GM21447 (cell line): ENCODE data around the gene SUGP1.

ENCODE experiments used
- ATAC-seq: cut with Tn5 transposase; IDR thresholded peaks from one replicate; pipeline ENCODE4 v1.9.1; 2021; ENCODE audit not compliant: unreplicated experiment

The SUGP1 gene

DNA sequence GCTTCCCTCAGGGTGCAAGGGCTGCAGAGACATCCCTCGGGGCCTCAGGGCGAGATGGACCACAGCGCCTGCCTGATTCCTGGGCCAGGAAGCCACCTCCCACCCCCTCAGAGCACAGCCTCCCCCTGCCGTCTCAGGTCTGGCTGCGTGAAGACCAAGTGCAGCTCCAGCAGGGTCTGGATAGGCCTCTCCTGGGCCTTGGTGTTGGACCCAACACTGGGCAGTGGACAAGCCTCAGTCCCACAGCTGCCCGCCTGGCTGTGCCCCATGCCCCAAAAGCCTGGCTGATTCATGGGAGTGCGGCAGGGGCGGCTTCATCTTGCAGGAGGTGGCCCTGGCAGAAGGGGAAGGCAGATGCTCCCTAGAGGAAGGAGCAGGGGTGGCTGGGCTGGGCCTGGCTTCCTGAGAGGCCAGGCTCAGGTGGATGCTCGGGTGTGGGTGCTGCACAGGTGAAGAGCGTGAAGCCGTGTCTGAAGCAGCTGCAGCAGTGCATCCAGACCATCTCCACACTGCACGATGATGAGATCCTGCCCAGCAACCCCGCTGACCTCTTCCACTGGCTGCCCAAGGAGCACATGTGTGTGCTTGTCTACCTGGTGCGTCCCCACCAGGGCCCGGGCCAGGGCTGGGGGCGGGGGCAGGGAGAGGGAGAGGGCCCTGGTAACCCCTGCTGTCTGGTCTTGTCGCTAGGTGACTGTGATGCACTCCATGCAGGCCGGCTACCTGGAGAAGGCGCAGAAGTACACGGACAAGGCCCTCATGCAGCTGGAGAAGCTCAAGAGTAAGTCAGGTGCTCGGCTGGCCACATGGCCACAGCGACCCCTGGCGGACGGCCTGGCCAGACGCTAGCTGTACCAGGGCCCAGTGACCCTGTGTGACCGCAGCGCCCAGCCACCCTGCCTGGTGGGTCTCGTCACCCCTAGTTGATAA, 22.0 kb upstream of the SUGP1 start:
- no peak for ATAC-seq

DNA sequence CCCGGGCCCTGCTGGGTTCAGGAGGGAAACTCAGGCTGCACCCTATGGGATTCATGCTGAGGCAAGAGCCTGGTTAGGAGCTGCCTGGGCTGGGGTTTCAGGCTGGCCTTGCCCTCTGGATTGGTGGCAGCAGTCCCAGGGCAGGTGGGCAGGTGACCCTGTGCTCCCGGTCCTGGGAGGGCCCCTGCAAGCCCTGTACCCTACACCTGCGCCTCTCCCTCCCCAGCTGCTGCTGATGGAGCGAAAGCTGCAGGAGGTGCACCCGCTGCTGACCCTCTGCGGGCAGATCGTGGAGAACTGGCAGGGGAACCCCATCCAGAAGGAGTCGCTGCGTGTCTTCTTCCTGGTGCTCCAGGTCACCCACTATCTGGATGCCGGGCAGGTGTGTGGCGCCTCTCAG, 20.7 kb upstream of the SUGP1 start:
- no peak for ATAC-seq

DNA sequence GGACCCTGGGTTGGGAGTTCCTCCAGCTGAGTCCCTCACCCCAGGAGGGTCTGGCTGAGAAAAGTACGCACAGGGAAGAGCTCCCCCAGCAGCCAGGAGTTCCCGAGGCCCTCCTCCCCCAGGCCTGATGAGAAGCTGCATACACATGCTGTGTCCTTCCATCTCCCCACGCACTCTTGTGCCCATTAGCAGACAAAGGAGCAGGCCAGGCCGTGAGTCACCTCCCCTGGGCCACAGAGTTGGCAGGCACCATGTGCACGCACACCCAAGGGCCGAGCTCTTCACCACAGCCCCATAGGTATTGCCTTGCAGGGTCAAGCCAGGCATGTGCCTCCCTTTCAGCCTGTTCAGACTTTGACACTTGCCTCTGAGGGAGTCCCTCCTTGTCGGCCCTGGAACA, 17.8 kb upstream of the SUGP1 start:
- ATAC-seq, result no peak

DNA sequence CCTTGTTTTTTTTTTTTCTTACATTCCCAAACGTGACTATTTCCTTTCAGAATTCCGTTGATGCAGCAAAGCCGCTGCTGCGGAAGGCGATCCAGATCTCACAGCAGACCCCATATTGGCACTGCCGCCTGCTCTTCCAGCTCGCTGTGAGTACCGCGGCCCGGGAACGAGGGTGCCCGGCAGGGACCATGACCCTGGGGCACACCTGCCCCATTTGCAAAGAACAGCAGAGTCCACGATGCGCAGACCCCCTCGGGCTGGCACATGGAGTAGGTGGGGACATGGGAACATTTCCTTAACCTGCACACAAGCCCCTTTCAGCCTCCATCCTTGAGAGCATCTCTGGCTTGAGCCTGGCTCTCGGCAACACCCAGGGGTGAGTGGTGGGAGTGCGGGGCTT, 16.8 kb upstream of the SUGP1 start:
- no peak for ATAC-seq

DNA sequence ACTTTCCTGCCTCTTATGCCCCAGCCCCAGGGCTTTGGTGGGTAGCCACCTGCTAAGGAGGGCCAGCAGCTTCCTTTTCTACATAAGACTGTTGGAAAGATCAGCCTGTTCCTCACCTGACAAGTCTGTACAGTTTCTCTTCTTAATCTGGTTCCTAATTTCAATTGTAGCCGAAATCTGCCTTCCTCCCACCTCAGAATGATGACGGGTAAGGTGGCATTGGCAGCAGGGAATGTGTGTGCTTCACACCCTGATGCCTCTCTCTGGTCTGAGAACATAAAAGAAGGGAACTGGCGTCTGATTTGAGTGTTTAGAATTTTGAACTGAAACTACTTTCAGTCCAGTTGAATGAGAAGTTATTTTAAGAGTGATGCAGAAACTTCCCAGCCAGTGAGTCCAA, 16.3 kb upstream of the SUGP1 start:
- ATAC-seq, result no peak

DNA sequence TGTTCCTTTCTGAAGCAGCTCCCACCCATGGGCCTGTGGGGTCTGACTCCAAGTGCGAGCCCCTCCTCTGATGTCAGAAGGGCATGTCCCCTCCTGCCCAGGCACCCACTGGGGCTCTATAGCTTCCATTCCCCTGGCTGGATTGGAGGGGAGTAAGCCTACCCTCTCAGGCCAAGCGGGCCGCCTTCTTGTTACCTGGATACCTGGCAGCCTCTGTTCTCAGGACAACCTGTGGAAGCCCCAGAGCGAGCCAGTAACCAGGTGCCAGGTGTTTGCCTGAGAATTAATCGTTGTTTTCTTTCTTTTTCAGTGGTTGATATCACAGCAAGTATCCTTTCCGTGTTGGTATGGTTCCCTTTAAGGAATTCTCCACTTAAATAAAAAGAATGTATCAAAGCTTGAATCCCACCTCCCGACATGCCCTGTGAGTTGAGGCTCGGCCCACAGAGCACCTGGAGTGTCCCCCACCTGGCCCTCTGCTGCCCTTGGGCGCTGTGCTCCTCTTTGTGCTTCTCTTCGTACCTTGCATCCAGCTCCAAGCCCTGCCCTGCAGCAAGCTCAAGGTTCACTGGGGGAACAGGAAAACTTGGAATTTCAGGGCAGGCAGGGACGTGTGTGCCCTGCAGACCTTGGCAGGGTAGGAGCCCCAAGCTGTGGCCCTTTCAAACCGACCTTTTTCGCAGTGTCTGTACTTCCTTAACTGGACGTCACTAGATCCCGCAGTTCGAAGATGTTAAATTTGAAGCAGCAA, 15.3 kb upstream of the SUGP1 start:
- no peak for ATAC-seq

DNA sequence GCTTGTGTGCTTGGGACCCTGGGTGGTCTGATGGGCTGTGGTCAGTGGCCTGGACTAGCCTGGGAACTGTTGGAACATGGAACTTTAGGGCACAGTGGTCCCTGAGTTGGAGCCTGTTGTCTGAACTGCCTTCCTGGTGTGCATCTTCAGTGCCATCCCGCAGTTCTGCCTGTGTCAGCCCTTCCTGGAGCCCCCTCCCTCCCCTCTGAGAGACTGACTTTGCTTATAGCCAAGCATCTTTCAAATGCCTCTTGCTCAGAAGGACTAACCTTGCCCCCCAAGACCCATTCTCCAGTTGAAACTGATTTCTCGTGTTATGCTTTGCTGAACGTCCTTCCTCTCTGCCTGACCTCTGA, 14.7 kb upstream of the SUGP1 start:
- no peak for ATAC-seq

DNA sequence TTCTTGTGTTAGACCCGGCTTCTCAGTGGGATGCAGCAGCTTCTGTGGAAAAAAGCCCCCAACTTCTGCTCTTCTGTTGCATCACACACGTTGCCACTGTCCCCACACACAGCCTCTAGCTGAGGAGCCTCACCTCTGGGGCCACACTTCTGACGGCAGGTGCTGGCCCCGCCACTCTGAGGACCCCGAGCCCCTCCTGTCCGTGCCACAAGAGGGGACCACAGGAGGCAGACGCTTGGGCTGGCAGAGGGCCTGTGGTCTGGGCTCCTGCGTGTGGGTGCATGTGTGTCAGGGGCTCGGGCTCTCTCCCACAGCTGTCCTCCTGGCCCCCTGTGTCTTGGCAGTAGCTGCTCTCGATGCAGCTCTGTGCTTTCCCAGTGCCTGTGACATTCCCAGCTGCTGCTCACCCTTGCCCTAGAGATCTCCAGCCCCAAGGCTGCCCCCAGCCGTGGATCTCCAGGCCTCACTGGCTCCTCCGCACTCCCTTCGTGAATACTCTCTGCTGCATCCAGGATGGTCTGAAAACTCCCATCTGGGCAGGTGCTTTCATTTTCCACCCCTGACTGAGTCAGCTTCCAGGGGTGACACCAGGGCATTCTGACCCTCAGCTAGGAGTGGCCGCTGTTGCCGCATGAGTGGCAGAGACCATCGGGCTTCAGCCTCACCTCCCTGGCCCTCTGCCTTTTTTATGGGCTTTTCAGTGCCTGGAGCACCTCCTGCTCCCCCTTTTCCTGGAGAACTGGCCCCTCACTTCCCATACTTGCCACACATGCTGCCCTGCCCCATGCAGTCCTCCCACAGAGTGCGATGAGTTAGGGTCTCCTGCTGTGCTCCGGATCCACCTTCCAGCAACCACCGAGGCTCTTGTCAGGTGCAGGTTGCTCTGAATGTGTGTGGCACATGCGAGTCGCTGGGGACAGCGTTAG, 14.0 kb upstream of the SUGP1 start:
- ATAC-seq, result no peak

DNA sequence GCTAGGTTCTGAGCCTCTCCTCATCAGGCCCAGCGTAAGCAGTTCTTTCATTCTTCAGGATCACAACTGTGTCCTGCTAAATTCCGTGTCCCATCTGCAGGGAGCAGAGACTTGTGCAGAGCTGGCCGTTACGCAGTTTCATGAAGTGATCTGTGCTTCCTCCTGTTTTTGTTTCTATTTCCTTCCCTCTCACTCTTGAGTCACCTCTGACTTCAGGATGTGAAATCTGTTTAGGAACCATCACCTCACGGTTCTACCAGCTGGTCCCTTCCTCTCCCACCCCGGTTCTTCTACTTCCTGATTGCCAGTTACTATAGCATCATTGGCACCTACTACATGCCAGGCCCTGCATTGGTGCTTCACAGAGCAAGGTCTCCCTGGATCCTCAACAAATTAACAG, 8.8 kb upstream of the SUGP1 start:
- ATAC-seq, result no peak

DNA sequence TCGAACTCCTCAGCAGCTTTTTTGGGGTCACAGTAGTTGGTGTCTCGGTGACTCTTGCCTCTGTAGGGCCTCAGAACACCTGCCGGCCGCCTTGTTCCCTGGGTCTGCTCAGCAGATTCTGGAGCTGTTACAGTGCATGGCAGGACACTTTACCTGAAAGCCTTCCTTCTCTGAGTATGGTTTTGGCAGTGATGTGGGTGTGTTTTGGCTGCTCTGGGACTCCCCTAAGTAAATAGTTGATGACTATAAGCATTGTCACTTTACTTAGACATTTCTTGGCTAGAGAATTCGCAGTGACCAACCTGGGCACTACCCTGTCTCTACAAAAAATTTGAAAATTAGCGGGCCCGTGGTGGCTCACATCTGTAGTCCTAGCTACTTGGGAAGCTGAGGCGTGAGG, 7.4 kb upstream of the SUGP1 start:
- ATAC-seq, result no peak

DNA sequence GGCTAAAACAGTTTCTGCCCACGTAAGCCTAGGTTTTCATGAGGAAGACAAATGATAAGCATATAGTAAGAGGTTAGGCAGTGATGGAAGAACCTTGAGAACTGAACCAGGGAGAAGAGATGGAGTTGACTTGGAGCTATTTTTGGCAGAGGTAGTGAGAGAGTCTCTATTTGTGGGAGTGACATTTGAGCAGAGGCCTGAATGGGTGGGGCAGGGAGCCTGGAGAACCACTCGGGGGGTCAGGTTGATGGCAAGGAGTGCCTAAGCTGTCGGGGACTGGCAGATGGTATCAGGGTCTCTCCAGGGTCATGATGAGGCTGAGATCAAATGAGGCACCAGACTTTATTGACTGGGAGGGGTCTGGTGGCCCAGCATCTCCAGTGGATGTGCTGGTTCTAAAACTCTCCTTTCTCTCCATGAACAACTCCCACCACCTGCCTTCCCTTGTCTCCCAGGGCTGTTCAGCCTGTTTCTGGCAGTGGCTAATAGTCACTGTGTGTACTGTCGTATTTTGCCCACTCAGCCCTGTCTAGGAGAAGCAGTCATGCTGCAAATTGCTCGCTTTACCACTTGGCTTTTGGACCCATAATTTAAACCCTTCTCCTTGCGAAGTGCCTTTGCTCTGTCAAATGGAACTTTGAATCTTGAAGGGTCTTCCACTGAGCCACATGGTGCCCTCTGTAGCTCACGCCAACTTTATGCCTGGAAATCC, 3.9 kb upstream of the SUGP1 start:
- no peak for ATAC-seq

DNA sequence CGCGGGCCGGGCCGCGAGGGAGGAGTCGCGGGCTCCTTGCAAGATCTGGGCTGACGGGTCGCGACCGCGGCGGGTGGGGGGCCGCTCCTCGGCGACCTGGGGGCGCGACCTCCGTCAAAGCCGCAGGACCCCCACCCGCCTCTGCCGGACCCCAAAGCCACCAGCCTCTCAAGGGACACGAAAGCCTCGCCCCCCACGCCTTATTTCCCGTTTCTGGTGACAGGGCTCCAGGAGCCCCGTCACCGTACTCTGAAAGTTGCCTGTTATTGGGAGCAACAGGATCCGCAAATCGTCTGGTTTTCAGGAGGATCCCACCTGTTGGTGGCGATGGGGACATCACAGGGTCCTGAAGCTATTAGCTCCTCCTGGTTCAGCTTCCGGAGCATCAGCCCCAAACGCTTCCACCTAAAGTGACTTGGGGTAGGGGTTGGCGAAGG, 850 bp upstream of the SUGP1 start:
- peak; percentile 2 for ATAC-seq

DNA sequence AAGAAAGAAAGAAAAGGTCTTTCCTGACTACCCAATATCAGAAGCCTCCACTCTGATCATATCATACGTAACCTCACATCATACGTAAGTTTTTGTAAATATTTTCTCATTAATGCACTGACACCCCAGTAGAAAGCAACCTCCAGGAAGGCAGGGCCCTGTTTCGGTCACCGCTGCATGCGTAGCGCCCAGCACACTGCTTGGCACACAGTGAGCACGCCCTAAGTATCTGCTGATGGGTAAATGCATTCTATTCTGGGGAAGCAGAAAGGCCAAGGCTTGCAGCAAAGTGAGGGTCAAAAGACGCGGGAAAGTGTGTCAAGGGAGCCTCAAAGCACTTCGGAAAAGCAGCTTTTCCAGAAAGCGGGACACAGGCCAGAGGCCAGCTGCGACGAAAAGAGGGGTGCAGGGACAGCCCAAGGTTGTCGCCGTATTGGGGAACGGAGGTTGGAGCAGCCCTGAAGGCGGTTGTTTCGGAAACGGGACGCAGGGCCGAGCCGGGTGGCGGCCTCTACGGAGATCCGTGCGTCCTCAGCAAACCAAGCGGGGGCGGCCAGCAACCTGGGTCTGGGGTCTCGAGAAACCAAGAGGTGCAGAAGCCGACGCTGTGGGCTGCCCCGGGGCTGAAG, 463 bp downstream of the SUGP1 start:
- peak; percentile 14 for ATAC-seq

DNA sequence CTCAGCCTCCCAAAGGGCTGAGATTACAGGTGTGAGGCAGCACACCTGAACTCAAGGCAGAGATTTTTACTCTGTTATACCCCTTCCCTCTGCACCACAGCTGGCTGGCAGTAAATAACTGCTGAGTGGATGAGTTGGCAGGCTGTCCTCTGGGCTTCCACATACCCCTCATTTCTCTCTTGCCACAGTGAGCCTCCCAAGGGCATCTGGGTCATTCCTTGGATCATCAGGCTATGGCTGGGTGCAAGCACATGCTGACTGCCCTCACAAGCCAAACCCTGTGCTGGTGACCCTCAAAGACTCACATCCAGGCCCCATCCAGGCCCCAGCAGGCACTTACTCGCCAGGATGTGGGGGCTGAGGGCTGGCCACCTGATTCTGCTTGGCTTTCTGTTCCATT, 4.2 kb downstream of the SUGP1 start:
- no peak for ATAC-seq

DNA sequence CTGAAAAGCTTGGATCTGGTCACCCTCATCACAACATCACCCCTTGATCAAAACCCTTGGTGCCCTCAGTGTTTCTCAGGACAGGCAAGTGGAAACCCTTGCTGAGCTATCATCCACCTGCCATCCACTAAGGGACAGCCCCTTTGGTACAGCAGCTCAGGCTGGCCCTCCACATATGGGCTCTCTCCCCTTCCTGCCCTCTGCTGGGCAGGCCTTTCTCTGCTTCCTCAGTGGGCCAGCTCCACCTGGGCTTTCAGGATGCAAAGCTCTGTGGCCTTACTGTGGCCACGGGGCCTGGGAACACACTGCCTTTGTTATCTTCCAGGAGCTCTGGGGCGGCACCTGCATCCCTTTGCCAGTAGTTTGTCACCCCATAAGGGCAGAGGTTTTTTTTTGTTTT, 4.9 kb downstream of the SUGP1 start:
- ATAC-seq, result no peak

DNA sequence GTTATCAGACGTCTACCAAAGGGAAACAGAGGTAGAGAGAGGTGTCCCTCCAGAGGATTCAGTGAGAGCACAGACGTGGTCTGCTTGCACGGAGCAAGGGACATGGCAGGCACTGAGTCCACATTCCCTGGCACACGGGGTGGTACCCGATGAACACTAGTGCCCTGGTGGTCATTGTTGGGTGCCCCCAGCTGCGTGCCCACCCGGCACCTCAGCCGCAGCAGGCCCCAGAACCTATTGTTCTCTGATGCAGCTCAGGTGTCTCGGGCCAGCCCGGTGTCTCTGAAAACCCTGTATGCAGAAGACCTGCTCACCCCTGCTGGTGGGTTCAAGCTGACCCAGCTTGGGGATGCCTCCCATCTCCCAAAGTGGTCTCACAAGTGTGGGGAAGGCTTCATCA, 11.9 kb downstream of the SUGP1 start:
- ATAC-seq, result no peak

DNA sequence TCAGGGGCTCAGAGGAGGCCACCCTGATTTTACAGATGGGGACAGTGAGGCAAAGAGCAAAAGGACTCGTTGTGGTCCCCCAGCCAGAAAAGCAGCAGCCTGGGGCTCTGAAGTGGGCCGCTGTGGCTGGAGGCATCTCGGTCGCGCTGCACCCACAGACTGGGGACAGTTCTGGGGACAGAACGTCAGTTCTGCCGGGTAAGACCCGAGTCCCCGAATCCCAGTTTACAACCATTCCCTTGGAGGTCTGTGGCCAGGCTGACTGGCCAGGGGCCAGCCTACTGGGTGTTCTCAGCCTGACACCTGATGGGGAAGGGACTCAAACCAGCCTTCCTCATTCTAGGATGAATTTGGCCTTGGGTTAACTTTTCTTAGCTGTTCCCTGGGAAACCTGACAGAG, 14.1 kb downstream of the SUGP1 start:
- no peak for ATAC-seq

DNA sequence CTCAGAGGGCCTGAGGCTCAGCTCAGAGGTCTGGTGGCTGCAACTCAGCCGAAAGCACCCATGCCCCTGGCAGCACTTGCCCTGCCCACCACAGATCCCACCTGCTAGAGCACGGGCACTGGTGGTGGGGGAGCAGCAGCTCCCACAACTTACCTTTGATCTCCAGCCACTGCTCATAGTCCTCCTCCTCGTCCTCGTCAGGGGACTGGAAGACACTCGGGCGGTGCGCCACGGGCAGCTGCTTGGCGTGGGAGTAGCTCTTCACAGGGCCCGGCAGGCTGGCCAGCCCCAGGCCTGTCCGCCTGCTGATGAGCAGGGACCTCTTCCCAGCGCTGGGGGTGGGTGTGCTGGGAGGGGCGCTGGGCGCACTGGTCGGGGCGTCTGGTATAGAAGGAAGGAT, 14.6 kb downstream of the SUGP1 start:
- no peak for ATAC-seq

DNA sequence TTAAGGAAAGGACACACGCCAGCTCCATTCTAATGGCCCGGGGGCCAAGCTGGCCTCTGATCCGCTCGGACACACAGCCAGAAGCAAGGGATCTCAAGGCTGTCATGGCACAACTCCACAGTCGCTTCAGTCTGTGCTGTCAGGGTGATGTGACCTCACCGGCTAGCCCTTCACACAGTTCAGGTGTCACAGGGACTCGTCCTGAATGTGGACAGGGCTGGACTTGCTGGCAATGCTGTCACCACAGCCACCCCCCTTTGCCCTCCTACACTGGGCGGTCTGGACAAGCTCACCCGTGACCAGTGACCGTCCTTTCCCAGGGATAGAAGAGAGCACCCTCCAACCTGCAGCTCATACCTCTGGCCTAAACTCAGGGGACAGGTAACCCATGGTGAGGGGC, 15.2 kb downstream of the SUGP1 start:
- ATAC-seq, result no peak
